ENCODE data around the gene PLAAT5.

PLAAT5 gene

GRCh38 chr11:63470311-63470710 is 20.7 kb downstream of the PLAAT5 start:
- no peak for DNase-seq (ENCODE audit: low read depth)
- no peak overlapping the region for H3K4me3 ChIP-seq (ENCODE audit: low read depth, low read length)
- in situ Hi-C loops (cut with HindIII; ENCODE audit: low sequenced_read_pairs) = no loop called here
- TF ChIP-seq CTCF (IDR thresholded peaks at IDR 0.05; ENCODE audit: low read depth, low read length, missing control alignments) = no peak

GRCh38 chr11:63462137-63462536 is 28.8 kb downstream of the PLAAT5 start:
- in situ Hi-C loops (cut with HindIII; ENCODE audit: low sequenced_read_pairs) = no loop called here
- no peak overlapping the region for H3K4me3 ChIP-seq (ENCODE audit: low read depth, low read length)
- no peak for TF ChIP-seq CTCF (IDR thresholded peaks at IDR 0.05; ENCODE audit: low read depth, low read length, missing control alignments)
- no peak for DNase-seq (ENCODE audit: low read depth)

GRCh38 chr11:63459586-63459985 is 31.4 kb downstream of the PLAAT5 start:
- no peak for TF ChIP-seq CTCF (IDR thresholded peaks at IDR 0.05; ENCODE audit: low read depth, low read length, missing control alignments)
- in situ Hi-C loops (cut with HindIII; ENCODE audit: low sequenced_read_pairs) = no loop called here
- no peak for DNase-seq (ENCODE audit: low read depth)
- no peak overlapping the region for H3K4me3 ChIP-seq (ENCODE audit: low read depth, low read length)

- in situ Hi-C loops (cut with HindIII; ENCODE audit: low sequenced_read_pairs) = loop anchor here (10.0 kb wide), 1 partner anchor 64 kb away; no protein-coding TSS in a partner anchor
- no peak overlapping the region for H3K4me3 ChIP-seq (ENCODE audit: low read depth, low read length)
- TF ChIP-seq CTCF (IDR thresholded peaks at IDR 0.05; ENCODE audit: low read depth, low read length, missing control alignments) = no peak
- DNase-seq (ENCODE audit: low read depth) = no peak
These were observed 42.3 kb downstream of the PLAAT5 start for GRCh38 chr11:63448646-63449045.

- in situ Hi-C loops (cut with HindIII; ENCODE audit: low sequenced_read_pairs) = loop anchor here (10.0 kb wide), 1 partner anchor 61 kb away; no protein-coding TSS in a partner anchor
- TF ChIP-seq CTCF (IDR thresholded peaks at IDR 0.05; ENCODE audit: low read depth, low read length, missing control alignments) = no peak
- no peak for DNase-seq (ENCODE audit: low read depth)
- H3K4me3 ChIP-seq (ENCODE audit: low read depth, low read length) = no peak overlapping the region
These were observed 45.2 kb downstream of the PLAAT5 start for GRCh38 chr11:63445720-63446119.

GRCh38 chr11:63445118-63445517 is 45.8 kb downstream of the PLAAT5 start:
- DNase-seq (ENCODE audit: low read depth) = no peak
- H3K4me3 ChIP-seq (ENCODE audit: low read depth, low read length) = no peak overlapping the region
- in situ Hi-C loops (cut with HindIII; ENCODE audit: low sequenced_read_pairs) = loop anchor here (10.0 kb wide), 1 partner anchor 60 kb away; no protein-coding TSS in a partner anchor
- TF ChIP-seq CTCF (IDR thresholded peaks at IDR 0.05; ENCODE audit: low read depth, low read length, missing control alignments) = no peak

All from astrocyte of the cerebellum (primary cell).